Cardiac atrium fibroblast (primary cell): ENCODE data around the gene NDOR1. TPM values are rescaled to one million over a fixed set of nuclear protein-coding genes. Genes with fewer than 3 reads are reported as not detected.

ENCODE experiments used
- total RNA-seq: library from RNA; depleted of rRNA; stranded (reverse); fragments of >200 nt; gene quantifications from 2 replicates; pipeline ENCODE4 v1.2.3, GENCODE V29; 2015

Gene NDOR1
- total RNA-seq: 8.3 and 9.4 TPM in 2 replicates

DNA sequence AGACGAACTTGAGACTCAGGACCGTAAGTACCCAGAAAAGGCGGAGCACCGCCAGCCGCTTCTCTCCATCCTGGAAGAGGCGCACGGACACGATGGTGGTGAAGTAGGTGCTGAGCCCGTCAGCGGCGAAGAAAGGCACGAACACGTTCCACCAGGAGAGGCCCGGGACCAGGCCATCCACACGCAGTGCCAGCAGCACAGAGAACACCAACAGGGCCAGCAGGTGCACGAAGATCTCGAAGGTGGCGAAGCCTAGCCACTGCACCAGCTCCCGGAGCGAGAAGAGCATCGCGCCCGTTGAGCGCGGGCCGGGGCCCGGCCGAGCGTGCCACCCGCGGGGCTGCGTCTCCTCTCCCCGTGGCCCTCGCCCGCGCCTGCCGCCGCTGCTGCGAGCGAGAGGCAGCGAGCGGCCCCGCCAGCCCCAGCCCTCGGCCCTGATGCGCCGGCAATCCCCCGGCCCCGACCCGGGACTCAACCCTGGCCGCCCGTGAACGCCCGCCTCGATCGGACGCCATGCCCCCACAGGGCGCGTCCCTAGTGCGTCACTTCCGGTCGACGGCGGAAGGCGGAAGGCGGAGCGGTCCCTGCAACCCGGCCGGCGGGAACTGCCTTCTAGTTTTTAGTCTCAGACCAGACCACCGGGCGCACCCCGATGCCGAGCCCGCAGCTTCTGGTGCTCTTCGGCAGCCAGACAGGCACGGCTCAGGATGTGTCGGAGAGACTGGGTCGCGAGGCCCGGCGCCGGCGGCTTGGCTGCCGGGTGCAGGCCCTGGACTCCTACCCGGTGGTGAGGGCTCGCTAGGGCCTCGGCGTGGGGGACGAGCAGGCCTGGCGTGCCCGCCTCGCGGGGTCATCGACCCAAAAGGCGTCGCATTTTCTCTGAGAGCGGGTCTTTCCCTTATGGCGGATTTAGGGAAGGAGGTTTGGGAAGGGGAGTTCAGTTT, at the start of gene NDOR1, which contains the start of gene TMEM203:
Gene NDOR1 (plus strand): TSS at position 575 of the 944 bp plus-strand sequence. CDS start 78 bp downstream, at position 653.
Gene TMEM203 (minus strand): TSS at position 523 of the 944 bp plus-strand sequence. CDS start 234 bp downstream, at position 289.

DNA sequence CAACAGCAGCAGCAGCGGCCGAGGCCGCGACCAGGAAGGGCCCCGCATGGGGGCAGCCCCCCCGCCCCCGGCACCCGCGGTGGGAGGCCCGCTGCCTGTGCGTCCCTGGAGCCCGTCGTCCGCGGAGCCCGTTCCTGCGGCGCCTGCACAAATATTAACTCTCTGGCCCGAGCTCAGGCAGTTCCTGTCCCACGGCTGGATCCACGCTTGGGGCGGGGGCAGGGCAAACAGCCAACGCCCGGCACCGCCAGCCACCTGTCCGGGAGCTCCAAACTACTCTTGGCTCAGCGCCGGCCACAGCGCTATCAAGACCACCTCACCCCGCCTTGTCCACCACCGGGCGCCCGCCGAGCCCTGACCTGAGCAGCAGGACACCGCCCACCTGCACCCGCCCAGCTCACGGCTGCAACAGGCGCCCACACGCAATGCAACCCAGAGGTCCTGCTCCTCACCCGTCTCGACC, 35.6 kb upstream of the NDOR1 start, which contains the start of gene LRRC26:
Gene LRRC26 (minus strand): TSS at position 156 of the 463 bp plus-strand sequence. CDS start 108 bp downstream, at position 48.

DNA sequence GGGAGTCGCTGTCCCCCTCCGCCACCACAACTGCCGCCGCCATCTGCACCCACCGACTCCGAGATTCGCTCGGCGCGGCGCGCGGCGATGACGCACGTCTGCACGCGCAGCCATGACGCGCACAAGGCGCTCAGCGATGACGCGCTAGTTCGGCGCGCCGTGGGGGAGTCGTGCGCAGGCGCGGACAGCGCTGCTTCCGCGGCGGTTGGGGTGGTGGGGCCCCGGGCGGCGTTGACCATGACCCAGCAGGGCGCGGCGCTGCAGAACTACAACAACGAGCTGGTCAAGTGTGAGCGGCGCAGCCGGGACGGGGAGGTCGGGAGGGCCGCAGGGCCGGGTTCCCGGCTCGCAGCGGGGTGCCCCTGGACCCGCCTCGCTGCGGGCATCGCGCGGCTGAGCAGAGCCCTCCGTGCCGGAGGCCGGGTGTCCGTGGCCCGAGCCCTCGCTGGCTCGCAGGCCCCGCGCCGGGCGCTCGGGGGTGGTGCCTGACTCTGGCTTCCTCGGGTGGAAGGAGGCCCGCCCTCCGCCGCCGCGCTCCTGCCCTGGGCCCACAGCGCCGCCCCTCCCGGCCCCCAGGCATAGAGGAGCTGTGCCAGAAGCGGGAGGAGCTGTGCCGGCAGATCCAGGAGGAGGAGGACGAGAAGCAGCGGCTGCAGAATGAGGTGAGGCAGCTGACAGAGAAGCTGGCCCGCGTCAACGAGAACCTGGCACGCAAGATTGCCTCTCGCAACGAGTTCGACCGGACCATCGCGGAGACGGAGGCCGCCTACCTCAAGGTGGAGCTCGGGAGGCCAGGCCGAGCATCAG, 16.8 kb upstream of the NDOR1 start, which contains the start of the genes ANAPC2 and SSNA1:
Gene ANAPC2 (minus strand): TSS at position 71 of the 807 bp plus-strand sequence. CDS start 28 bp downstream, at position 43.
Gene SSNA1 (plus strand): TSS at position 187 of the 807 bp plus-strand sequence. CDS start 51 bp downstream, at position 238.

DNA sequence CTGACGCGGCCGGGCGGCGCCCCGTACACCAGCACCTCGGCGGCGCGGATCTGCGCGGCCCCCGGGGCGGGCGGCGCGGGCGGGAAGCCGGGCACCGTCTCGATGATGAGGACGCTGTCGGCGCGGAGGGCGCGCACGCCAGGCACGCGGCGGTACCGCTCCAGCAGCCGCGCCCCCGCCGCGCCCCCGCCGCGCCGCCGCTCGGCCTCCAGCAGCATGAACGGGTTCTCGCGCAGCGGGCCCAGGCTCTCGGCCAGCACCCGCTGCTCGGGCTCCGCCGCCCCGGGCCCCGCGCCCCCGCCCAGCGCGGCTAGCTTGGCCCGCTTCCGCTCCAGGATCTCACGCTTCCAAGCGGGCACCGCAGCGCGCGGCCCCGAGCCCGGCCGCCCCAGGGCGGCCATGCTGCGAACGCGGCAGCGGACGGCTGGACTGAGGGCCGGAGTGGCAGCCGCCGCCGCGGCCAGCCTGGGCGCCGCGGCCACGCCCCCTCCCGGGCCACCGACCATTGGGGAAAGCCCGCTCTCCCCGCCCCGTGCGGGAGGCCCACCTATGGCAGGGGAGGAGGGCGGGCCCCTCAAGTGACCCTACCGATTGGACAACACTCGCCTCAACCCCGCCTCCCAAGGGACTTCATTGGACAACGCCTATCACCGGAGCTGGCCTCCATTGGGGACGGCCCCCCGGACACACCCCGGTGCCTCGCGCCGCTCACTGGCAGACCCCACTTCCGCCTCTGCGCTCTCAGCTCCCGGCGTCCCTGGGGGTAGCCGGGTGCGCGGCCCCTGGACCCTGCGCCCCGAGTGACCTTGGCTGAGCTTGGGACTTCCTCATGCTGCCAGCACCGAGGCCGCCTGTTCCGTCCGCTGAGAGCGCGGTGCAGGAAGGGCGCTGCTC, 4.9 kb upstream of the NDOR1 start, which contains the start of gene TPRN:
Gene TPRN (minus strand): TSS at position 431 of the 894 bp plus-strand sequence. CDS start 30 bp downstream, at position 401.

DNA sequence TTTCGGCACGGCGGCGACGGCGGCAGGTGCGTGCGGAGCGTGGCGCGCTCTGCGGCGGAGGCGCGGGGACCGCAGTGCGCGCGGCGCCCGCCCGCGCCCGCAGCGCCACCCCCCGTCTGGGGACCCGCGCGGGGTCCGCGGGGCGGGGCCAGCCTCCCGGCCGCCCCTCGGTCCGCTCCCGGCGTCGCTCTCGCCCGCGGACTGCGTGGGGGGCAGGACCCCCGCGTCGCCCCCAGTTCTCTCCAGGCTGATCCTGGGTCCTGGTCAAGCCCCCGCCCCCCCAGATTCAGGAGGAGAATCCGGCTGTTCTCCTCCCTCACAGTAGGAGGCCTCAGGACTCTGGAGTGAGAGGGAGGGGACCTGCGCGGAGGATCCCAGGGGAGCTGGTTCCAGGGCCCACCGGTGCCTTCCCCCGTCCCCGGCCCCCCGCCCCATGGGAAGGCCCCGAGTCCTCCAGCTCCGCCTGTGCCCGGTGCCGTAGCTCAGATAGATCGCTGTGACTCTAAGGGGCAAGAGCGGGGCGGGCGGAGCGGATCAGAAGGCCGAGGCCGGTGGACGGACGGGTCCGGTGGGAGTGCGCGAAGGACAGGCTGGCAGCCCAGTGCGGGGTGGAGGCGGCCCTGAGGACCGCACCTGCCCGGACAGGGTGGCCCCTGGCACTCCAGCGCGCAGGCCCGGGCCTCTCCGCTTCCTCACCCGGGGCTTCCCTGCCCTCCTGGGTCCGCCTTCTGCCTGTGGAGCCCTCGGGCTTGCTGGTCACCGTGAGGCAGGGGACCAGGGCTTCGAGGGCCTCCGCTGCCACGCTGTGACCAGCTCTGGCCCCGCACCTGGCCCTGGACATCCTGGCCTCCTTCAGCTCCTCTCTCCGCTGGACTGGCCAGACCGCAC, 16.9 kb downstream of the NDOR1 start, which contains the start of gene RNF208:
Gene RNF208 (minus strand): TSS at position 51 of the 888 bp plus-strand sequence. CDS start 1,028 bp downstream, outside the sequence.

DNA sequence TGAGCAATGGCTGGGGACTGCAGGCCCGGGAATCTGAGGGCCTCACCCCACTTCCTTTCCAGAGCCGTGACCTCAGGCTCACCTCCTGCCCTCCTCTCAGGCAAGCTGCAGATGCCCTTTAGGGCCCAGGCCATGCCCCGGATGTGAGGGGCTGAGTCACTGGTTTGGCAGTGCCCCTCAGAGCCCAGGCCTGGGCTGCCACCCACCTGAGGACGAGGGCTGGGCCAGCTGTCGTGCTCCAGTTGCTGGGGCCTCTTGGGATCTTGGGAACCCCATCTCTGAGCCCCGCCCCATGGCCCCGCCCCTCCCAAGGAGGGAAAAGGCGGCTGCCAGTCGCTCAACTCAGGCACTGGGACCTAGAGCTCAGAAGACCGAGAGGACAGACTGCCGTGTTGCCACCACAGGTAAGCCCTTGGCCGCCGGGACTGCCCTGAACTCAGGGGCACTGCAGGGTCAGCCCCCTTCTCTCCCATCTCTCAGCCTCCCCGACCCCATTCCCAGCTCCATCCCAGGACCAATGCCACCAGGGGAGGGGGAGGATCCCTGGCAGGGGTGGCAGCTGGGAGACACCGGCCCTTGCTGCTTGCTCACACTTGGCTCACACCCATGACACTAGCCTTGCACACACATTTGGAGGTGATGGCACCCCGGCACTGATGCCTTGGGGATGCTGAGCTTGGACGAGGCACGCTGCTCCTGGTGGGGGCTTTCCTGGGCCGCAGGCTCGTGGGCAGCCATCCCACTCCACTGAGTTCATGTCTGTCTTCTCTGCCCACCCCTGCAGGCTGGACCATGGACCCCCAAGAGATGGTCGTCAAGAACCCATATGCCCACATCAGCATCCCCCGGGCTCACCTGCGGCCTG, 19.6 kb downstream of the NDOR1 start, which contains the start of gene CYSRT1:
Gene CYSRT1 (plus strand): TSS at position 345 of the 865 bp plus-strand sequence. CDS start 448 bp downstream, at position 793.

DNA sequence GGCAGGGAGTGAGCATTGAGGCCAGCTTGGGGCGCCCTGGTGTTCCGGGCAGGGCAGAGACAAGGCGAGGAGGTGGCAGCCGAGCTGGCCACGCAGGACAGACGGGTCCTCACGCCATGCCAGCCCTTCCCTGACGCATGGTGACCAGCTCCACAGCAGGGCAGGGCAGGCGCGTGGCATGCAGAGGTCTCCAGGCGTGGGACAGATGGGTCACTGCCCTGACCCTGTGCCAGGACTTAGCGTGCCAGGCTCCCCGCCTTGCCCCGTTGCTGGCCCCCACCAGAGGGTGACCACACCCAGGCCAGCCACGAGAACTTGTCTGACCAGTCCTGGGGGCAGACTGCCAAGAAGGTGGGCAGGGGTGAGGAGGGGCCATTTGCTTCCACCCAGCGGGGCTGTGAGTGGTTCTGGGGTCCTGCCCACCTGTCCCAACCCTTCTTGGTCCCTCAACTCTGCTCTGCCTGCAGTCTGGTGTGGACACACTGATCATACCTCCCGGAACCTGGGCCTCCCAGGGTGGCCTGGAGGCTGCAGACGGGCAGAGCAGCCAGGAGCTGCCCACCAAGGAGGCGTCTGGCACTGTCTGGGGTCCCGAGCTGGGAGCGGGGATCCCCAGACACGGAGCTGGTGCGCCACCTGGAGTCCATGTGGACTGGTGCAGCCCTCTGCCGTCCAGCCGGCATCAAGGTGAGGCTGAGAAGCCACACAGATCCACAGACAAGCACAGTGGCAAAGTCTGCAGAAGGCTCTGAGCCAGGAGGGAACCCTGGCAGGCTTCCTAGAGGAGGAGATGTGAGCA, 21.8 kb downstream of the NDOR1 start, which contains the start of gene RNF224:
Gene RNF224 (plus strand): TSS at position 449 of the 799 bp plus-strand sequence. CDS start 834 bp downstream, outside the sequence.

DNA sequence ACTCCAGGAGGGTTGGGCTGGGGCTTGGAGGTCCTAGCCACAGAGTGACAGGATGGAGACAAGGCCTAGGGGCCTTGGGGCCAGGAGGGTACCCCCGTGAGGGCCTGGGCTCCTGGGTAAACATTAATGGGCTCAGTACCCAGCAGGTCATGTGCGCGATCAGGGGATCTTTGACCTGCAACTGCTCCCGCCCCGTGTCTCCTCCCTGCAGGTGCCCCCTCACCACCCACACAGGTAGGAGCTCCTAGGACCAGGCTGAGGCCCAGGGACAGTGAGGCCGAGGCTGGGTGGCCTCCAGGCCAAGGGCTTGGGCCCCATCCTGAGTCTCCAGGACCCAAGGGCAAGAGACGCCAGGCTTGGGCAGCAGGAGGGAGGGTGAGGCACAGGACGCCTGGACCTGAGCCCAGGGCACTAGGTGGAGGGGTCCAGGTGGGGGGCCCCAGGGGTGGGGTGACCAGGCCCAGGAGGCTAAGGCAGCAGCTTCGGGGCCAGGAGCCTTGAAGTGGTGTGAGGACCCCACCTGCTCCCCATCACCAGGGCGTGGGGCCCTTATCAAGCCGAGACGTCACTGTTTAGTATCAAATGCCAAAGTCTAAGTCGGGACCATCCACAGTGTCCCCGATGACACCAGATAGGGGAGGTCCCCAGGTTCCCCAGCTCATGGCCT, 25.3 kb downstream of the NDOR1 start, which contains the start of gene SLC34A3:
Gene SLC34A3 (plus strand): TSS at position 197 of the 667 bp plus-strand sequence. CDS start 802 bp downstream, outside the sequence.

DNA sequence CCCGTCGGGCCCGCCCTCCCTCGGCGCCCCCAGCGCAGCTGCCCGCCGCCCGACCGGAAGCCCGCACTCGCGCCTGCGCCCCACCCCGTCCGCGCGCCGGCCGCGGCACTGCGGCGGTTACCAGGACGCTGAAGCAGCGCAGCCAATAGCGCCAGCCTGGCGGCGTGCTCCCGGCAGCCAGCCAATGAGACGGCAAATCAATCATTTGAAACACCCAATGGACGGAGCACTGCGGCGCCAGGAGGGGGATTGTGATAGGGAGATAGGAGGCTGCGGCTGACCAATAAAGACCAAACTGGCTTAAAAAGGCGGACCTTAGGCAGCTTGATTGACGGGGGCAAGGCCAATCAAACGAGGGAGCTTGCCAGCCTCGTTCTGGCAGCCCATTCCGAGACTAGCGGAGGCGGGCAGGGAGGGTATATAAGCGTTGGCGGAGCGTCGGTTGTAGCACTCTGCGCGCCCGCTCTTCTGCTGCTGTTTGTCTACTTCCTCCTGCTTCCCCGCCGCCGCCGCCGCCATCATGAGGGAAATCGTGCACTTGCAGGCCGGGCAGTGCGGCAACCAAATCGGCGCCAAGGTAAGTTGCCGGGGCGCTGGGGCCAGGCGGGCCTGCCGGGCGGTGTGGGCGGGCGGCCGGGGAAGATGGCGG, 35.5 kb downstream of the NDOR1 start, which contains the start of gene TUBB4B:
Gene TUBB4B (plus strand): TSS at position 447 of the 649 bp plus-strand sequence. CDS start 74 bp downstream, at position 521.

DNA sequence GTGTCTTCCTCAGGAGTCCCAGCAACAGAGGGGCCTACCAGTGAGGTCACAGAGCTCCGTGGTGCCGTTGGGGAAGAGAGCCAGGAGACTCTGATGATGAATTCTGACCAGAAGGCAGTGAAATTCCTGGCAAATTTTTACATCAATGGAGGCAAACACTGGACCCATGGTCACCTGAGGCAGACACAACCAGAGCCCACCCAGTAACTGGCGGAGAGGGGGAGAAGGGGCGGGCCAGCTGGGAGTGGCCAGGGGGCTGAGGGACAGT, 45.6 kb downstream of the NDOR1 start, which contains the start of gene STPG3:
Gene STPG3 (plus strand): TSS at position 93 of the 268 bp plus-strand sequence. CDS start 1 bp downstream, at position 94.

DNA sequence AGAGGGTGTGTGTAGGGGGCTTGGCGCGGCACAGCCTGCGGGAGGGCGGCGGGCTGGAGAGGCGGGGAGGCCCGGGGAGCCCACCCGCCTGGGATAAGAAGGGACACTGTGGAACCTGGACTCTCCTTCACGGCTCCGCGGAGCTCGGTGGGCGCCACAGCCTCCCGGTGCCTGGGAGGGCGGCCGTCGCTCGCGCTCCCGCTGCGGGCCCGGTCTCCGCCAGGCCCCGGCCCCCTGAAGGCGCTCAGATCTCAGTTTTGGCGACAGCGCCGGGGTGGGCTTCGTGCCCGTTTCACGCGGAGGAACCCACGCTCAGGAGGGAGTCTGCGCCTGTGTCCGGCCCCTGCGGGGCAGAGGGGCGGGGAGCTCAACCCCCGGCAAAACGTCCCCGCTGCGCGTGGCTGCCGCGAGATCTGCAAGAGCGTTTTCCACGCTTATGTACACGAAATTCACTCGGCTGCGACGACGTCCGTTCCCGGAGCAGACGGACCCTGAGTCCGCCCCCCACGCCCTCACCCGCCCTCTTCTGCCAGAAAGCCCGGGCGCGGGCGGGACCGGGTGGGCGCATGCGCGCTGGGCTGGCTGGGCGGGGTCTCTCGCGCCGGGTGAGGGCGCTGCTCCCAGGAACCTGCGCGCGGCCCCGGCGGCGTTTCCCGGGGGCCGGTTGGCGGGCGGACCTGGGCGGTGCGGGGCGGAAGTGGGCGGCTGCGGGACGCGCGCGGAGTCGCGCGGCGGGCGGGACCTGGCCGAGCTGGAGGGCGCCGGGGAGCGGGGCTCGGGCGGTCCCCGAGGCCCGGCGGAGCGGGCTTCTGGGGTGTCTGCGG, 49.3 kb downstream of the NDOR1 start, which contains the start of gene NELFB:
Gene NELFB (plus strand): TSS at position 704 of the 824 bp plus-strand sequence.

